Hepatocyte (in vitro differentiated cells): ENCODE data around the gene SMAD1.

ENCODE experiments used
- EZH2 ChIP-seq: fragments of 200-600 bp; sonication (generic); IDR thresholded peaks from 2 replicates; pipeline ENCODE4 v1.6.1; 2016; ENCODE audit warnings: antibody characterized with exemption, mild to moderate bottlenecking, borderline replicate concordance
- EZH2phosphoT487 ChIP-seq: fragments of 200-600 bp; sonication (generic); IDR thresholded peaks from one replicate; pipeline ENCODE4 v1.6.1; 2018; ENCODE audit warnings: antibody characterized with exemption, mild to moderate bottlenecking, low read depth, moderate library complexity; ENCODE audit not compliant: unreplicated experiment, severe bottlenecking
- TF ChIP-seq, protein P1 (sequence below): fragments of 200-600 bp; sonication (generic); IDR thresholded peaks from 2 replicates; pipeline ENCODE4 v1.5.1; 2016; ENCODE audit warnings: antibody characterized with exemption, mild to moderate bottlenecking; ENCODE audit not compliant: poor library complexity

DNA sequence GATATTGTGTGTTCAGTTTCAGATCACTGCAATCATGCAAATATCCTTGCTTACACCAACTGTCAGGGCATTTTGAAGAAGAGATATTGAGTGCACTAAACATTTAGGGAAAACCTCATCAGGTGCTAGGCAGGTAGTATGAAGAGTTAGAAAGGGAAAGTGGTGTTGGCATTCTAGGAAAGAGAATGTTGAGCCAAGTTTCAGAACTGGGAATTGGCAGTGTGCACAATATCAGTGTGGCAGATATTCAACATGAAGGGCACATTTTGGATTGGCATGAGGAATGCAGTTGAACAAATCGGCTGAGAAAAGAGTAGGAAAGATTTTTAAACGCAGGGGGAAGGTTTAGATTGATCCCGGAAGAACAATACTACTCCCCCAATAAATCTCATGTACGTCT is 43.4 kb upstream of the SMAD1 start:
- TF ChIP-seq, protein P1, sequence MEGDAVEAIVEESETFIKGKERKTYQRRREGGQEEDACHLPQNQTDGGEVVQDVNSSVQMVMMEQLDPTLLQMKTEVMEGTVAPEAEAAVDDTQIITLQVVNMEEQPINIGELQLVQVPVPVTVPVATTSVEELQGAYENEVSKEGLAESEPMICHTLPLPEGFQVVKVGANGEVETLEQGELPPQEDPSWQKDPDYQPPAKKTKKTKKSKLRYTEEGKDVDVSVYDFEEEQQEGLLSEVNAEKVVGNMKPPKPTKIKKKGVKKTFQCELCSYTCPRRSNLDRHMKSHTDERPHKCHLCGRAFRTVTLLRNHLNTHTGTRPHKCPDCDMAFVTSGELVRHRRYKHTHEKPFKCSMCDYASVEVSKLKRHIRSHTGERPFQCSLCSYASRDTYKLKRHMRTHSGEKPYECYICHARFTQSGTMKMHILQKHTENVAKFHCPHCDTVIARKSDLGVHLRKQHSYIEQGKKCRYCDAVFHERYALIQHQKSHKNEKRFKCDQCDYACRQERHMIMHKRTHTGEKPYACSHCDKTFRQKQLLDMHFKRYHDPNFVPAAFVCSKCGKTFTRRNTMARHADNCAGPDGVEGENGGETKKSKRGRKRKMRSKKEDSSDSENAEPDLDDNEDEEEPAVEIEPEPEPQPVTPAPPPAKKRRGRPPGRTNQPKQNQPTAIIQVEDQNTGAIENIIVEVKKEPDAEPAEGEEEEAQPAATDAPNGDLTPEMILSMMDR: no peak
- TF ChIP-seq EZH2phosphoT487: no peak
- no peak for TF ChIP-seq EZH2
